Left ventricle myocardium inferior (tissue), 1 donor: ENCODE measurements around the gene HOXA6. TPM values are rescaled to one million over a fixed set of nuclear protein-coding genes. Genes with fewer than 3 reads are reported as not detected.

ENCODE experiments used
- DNase-seq: peaks from one replicate; pipeline ENCODE4 v3.0.0-alpha.2; 2020
- H3K27ac ChIP-seq: fragments of 200-600 bp; replicated peaks from 2 replicates; pipeline ENCODE4 v1.8.0; 2021
- H3K27me3 ChIP-seq: fragments of 200-600 bp; 2 replicates; pipeline ENCODE4 v1.8.0; 2021; ENCODE audit warnings: low read depth
- H3K36me3 ChIP-seq: fragments of 200-600 bp; 2 replicates; pipeline ENCODE4 v1.8.0; 2021
- H3K4me1 ChIP-seq: fragments of 200-600 bp; 2 replicates; pipeline ENCODE4 v1.8.0; 2021
- H3K4me3 ChIP-seq: fragments of 200-600 bp; 2 replicates; pipeline ENCODE4 v1.8.0; 2021; ENCODE audit warnings: mild to moderate bottlenecking, moderate library complexity
- H3K9me3 ChIP-seq: fragments of 200-600 bp; replicated peaks from 2 replicates; pipeline ENCODE4 v1.8.0; 2021
- intact Hi-C: fragments of 100-400 bp; cut with micrococcal nuclease; formaldehyde crosslinking; loops from one replicate; pipeline ENCODE4 v1.11.0; 2022
- total RNA-seq: library from RNA; stranded (reverse); fragmentation: NEBNext Ultra II Directional; extraction: Animal tissue kit (Norgen Biotek cat#: 25700); gene quantifications from one replicate; pipeline ENCODE4 v1.2.1, GENCODE V29; 2021
- TF ChIP-seq, protein P1 (sequence below): fragments of 200-600 bp; IDR thresholded peaks from 2 replicates; pipeline ENCODE4 v1.8.0; 2021; ENCODE audit warnings: antibody characterized with exemption, mild to moderate bottlenecking, borderline replicate concordance
- donor health status: DM: no; HTN: yes; CAD: no; lungs with severe emphysema.

The HOXA6 gene
- total RNA-seq, 1 donor from 2014 or later: not detected

DNA sequence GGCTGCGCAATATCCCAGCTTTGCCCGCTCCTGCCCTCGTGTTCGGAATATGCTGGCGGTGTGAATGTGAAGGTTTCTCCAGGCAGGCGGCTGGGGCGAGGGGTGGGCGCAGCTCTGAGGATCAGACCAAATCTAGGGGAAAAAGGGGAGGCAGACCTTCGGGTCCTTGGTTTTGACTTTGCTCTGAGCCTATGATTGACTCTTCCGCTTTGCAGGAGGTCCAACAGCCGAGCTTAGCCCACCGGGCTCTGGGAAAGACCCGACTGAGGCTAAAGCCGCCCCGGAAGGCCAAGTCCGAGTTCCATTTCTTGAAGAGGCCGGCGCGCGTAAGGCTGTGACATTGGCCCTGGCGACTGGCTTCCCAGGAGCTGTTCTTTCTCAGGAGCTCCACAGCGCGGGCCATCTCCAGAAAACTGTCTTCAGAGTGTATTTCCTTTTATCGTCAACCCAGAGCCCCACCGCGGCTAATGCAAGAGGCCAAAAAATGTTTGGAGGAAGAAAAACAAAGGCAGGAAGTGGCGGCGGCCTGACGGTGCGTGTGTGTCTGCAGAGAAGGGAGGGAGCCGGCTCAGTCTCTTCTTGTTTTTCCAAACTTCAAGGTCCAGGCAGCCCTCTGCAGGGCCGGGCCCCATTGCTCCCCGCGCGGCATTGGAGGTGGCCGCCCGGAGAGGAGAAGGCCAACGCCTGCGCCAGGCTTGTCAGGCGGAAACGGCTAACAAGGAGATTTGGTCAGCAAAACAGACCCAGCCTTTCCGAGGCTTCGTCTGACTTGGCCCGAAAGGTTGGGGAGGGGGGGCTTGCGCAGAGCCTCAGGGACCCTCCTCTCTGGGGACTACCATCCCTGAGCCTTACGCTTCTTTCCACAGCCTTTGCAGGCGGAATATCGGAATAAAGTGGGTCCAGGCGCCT is 41.1 kb upstream of the HOXA6 start:
- no peak overlapping the region for H3K27ac ChIP-seq
- intact Hi-C loops: no loop called here
- DNase-seq: no peak
- H3K4me3 ChIP-seq: peak overlapping the region; percentile 50
- H3K27me3 ChIP-seq: peaks cover 100% of the 10 kb centered on the region
- H3K36me3 ChIP-seq: no peaks in the 10 kb centered on the region
- TF ChIP-seq, protein P1, sequence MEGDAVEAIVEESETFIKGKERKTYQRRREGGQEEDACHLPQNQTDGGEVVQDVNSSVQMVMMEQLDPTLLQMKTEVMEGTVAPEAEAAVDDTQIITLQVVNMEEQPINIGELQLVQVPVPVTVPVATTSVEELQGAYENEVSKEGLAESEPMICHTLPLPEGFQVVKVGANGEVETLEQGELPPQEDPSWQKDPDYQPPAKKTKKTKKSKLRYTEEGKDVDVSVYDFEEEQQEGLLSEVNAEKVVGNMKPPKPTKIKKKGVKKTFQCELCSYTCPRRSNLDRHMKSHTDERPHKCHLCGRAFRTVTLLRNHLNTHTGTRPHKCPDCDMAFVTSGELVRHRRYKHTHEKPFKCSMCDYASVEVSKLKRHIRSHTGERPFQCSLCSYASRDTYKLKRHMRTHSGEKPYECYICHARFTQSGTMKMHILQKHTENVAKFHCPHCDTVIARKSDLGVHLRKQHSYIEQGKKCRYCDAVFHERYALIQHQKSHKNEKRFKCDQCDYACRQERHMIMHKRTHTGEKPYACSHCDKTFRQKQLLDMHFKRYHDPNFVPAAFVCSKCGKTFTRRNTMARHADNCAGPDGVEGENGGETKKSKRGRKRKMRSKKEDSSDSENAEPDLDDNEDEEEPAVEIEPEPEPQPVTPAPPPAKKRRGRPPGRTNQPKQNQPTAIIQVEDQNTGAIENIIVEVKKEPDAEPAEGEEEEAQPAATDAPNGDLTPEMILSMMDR: no peak
- H3K4me1 ChIP-seq: peaks cover 64% of the 10 kb centered on the region
- no peaks in the 10 kb centered on the region for H3K9me3 ChIP-seq

DNA sequence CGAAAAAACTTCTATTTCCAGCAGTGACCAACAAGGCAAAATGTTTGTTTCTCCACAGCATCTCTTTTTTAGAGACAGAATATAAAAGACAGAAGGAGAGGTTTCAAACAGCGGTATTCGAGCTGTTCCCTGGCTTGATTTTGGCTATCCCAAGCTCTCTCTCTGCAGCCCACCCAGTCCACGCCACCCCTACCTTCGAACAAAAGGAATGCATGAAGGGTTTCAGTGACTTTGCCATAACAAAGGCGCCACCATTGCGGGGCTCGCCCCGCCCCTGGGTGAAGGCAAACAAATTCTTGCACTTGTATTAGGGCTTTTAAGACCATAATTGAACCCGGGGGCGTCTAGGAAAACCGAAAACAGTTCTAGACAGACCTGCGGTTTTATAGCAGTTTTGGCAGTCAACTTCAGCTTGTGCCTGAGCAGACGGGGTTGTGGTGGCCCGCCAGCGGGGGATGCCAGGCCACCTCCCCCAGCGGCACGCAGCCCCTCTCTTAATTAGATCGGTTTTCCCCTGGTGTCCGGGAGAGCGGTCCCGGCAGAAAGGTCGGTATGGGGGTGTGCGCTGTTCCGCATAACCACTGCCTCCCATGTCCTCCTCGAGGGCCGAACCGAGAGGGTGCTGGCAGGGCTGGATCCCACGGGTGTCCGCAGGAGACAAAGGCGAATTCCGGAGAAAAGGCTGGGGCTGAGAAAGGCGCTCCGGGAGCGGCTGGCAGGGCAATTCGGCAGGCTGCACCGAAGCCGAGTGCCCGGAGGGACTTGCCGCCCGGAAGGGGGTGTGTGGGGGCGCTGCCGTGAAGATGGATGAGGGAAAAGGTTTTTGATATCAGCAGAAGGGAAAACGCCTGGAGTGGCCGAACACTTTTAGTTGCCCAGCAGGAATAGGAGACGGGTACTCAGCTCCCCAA is 40.2 kb upstream of the HOXA6 start:
- Histone ChIP-seq H3K36me3 (no peaks in the 10 kb centered on the region), H3K4me3 (peak overlapping the region; percentile 50), H3K4me1 (peaks cover 62% of the 10 kb centered on the region), H3K27ac (no peak overlapping the region), H3K27me3 (peaks cover 100% of the 10 kb centered on the region), H3K9me3 (no peaks in the 10 kb centered on the region)
- intact Hi-C loops: no loop called here
- TF ChIP-seq, protein P1: no peak
- DNase-seq: no peak

DNA sequence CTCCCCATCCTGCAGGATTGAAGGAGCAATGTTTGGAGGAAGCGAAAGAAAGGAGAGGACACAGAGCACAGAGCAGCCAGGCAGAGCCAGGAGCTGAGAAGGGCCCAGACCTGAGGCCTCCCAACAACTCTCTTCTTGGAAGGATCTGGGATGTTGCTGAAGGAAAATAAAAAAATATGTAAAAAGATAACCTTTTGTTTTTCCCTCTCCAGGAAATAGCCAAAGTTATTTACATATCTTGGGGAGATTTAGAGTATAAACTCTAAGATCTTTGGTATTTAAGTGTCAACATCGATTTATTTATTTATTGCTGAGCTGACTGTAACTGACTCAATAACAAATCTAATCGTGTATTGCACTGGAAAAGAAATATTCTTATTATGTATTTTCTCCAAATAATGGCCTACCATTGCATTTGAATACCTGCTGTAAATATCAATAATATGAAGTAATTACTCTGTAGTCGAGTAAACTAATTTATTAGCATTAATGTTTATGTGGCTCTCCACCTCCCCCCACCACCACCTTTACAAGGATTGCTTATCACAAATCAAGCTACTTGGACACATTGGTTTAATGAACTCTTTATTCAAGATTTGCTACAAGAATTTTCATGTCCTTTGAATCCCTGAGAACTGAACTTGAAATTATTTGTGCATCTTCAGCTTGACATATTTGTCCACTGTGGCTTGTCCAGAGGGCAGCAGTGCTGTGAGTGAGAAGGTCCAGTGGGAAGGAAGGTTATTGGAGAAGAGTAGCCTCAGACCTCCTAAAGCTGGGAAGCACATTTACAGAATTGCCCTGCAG is 39.3 kb upstream of the HOXA6 start:
- Histone ChIP-seq H3K9me3 (no peaks in the 10 kb centered on the region), H3K27ac (no peak overlapping the region), H3K4me3 (no peak overlapping the region), H3K36me3 (no peaks in the 10 kb centered on the region), H3K4me1 (peaks cover 53% of the 10 kb centered on the region), H3K27me3 (peaks cover 100% of the 10 kb centered on the region)
- intact Hi-C loops: no loop called here
- TF ChIP-seq, protein P1: no peak
- DNase-seq: no peak

GRCh38 chr7:27185854-27186667 is 38.5 kb upstream of the HOXA6 start:
- TF ChIP-seq, protein P1: no peak

More at GRCh38 chr7:27185854-27186667, 38.5 kb upstream of the HOXA6 start:
- H3K27ac ChIP-seq: no peak overlapping the region
- no peak for DNase-seq
- H3K4me1 ChIP-seq: peaks cover 52% of the 10 kb centered on the region
- H3K9me3 ChIP-seq: no peaks in the 10 kb centered on the region
- intact Hi-C loops: no loop called here
- H3K36me3 ChIP-seq: no peaks in the 10 kb centered on the region
- peaks cover 100% of the 10 kb centered on the region for H3K27me3 ChIP-seq
- H3K4me3 ChIP-seq: no peak overlapping the region
